CD8-positive, alpha-beta memory T cell (primary cell): ENCODE measurements around the gene PPM1E. TPM values are rescaled to one million over a fixed set of nuclear protein-coding genes. Genes with fewer than 3 reads are reported as not detected.

ENCODE experiments used
- CTCF ChIA-PET: fragments of 350-600 bp; sonication (Branson Sonifier 250); formaldehyde crosslinking; loops from one replicate; lab custom pipeline; 2021; ENCODE audit warnings: antibody characterized with exemption; lab: Charles Lee
- POLR2A ChIA-PET: fragments of 350-600 bp; sonication (Branson Sonifier 250); formaldehyde crosslinking; loops from one replicate; lab custom pipeline; 2021; ENCODE audit warnings: antibody characterized with exemption; lab: Charles Lee
- DNase-seq, 5 donors: peaks; one replicate each; pipeline versions ENCODE4 v3.0.0 to v3.0.0-alpha.2; 2020 to 2022; ENCODE audit warnings: mixed read lengths in 1 of 5
- H3K27ac ChIP-seq: one replicate; pipeline ENCODE4 v1.7.0; 2013; ENCODE audit warnings: low read depth, mild to moderate bottlenecking, low read length, moderate library complexity
- H3K27me3 ChIP-seq: 2 replicates; pipeline ENCODE4 v1.7.0; 2013; ENCODE audit warnings: low read length, mild to moderate bottlenecking; ENCODE audit not compliant: insufficient read depth, poor library complexity, severe bottlenecking
- H3K36me3 ChIP-seq: 2 replicates; pipeline ENCODE4 v1.7.0; 2013; ENCODE audit warnings: mild to moderate bottlenecking, low read length, moderate library complexity; ENCODE audit not compliant: insufficient read depth
- H3K4me1 ChIP-seq: 2 replicates; pipeline ENCODE4 v1.7.0; 2013; ENCODE audit warnings: mild to moderate bottlenecking, low read length, moderate library complexity; ENCODE audit not compliant: insufficient read depth
- H3K4me3 ChIP-seq: 2 replicates; pipeline ENCODE4 v1.7.0; 2013; ENCODE audit warnings: mild to moderate bottlenecking, low read length
- H3K9me3 ChIP-seq: 2 replicates; pipeline ENCODE4 v1.7.0; 2013; ENCODE audit warnings: mild to moderate bottlenecking, low read length
- H3K27ac Mint-ChIP-seq, 8 donors: one replicate each; pipeline ENCODE4 v1.8.0; 2020 to 2021; ENCODE audit warnings: mixed read lengths in 8 of 8, mild to moderate bottlenecking in 6 of 8, inconsistent platforms in 3 of 8, moderate library complexity in 3 of 8
- H3K27me3 Mint-ChIP-seq, 2 donors: one replicate each; pipeline ENCODE4 v1.8.0; 2020 to 2021; ENCODE audit warnings: mixed read lengths in 2 of 2, mild to moderate bottlenecking in 1 of 2, moderate library complexity in 1 of 2
- H3K36me3 Mint-ChIP-seq, 3 donors: one replicate each; pipeline ENCODE4 v1.8.0; 2020 to 2021; ENCODE audit warnings: mixed read lengths in 3 of 3, inconsistent platforms in 1 of 3, mild to moderate bottlenecking in 1 of 3
- H3K4me1 Mint-ChIP-seq, 3 donors: one replicate each; pipeline ENCODE4 v1.8.0; 2020 to 2021; ENCODE audit warnings: mixed read lengths in 3 of 3, inconsistent platforms in 1 of 3, mild to moderate bottlenecking in 1 of 3
- H3K4me3 Mint-ChIP-seq, 7 donors: one replicate each; pipeline ENCODE4 v1.8.0; 2020 to 2021; ENCODE audit warnings: mixed read lengths in 7 of 7, mild to moderate bottlenecking in 6 of 7, moderate library complexity in 4 of 7, inconsistent platforms in 2 of 7
- H3K9me3 Mint-ChIP-seq, 5 donors: one replicate each; pipeline ENCODE4 v1.8.0; 2020 to 2022; ENCODE audit warnings: mixed read lengths in 5 of 5, mild to moderate bottlenecking in 3 of 5, moderate library complexity in 2 of 5, inconsistent platforms in 1 of 5
- polyA plus RNA-seq: library from polyadenylated mRNA; unstranded; fragments of 300-500 nt; fragmentation: Illumina TruSeq; gene quantifications from one replicate; pipeline ENCODE4 v1.2.3, GENCODE V29; 2021
- total RNA-seq, 2 experiments: library from RNA; stranded (reverse); gene quantifications; one replicate each; pipeline ENCODE4 v1.2.3, GENCODE V29; 2021

Gene PPM1E
- total and polyA plus RNA-seq, 3 experiments from 2014 or later = 0.05 TPM; not detected in 2

GRCh38 chr17:58870747-58871146 lies 115.1 kb downstream of the PPM1E start:
- Histone ChIP-seq H3K9me3 (no peaks in the 10 kb centered on the region), H3K4me1 (no peaks in the 10 kb centered on the region), H3K36me3 (no peaks in the 10 kb centered on the region), H3K27me3 (no peaks in the 10 kb centered on the region), H3K4me3 (no peak overlapping the region), H3K27ac (no peak overlapping the region)
- Mint-ChIP-seq H3K4me3 (no peak overlapping the region), H3K27me3 (peaks cover 7 to 14% of the 10 kb centered on the region in 2 donors), H3K36me3 (no peaks in the 10 kb centered on the region), H3K9me3 (no peaks in the 10 kb centered on the region), H3K4me1 (no peaks in the 10 kb centered on the region), H3K27ac (no peak overlapping the region)
- CTCF ChIA-PET = no interaction called here
- no peak for DNase-seq
- POLR2A ChIA-PET = no interaction called here

- no peaks in the 10 kb centered on the region for H3K9me3 Mint-ChIP-seq
- DNase-seq = no peak
- CTCF ChIA-PET = no interaction called here
- POLR2A ChIA-PET = no interaction called here
- H3K27ac ChIP-seq = no peak overlapping the region
- no peaks in the 10 kb centered on the region for H3K4me1 Mint-ChIP-seq
- peaks cover 7 to 10% of the 10 kb centered on the region in 2 donors for H3K27me3 Mint-ChIP-seq
- H3K4me3 Mint-ChIP-seq = no peak overlapping the region
- H3K9me3 ChIP-seq = no peaks in the 10 kb centered on the region
- H3K4me1 ChIP-seq = no peaks in the 10 kb centered on the region
- H3K36me3 ChIP-seq = no peaks in the 10 kb centered on the region
- peak overlapping the region in 1 of 8 donors; percentile 27 for H3K27ac Mint-ChIP-seq
- no peaks in the 10 kb centered on the region for H3K27me3 ChIP-seq
- no peaks in the 10 kb centered on the region for H3K36me3 Mint-ChIP-seq
- H3K4me3 ChIP-seq = no peak overlapping the region
These were observed 118.3 kb downstream of the PPM1E start for GRCh38 chr17:58873926-58874325.

GRCh38 chr17:58875261-58875660 lies 119.6 kb downstream of the PPM1E start:
- no peaks in the 10 kb centered on the region for H3K9me3 Mint-ChIP-seq
- no peaks in the 10 kb centered on the region for H3K27me3 ChIP-seq

DNA sequence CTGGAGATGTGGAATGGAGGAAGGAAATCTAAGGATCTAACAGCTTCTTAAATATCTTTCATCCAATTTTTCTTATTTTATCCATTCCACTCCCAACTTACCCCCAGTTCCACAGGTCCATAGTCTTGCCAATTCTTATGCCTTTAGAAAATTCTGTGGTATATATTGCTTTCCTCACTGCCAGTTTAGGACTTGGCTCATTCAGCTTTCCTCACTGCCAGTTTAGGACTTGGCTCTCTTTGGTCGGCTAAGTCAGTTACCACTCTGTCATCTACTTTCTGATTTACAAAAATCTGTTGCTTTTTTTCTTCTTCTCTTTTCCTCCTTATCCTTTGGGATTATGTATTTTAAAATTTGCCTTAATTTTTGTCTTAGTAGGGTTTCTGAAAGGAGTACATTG lies 128.5 kb downstream of the PPM1E start:
- H3K36me3 Mint-ChIP-seq = no peaks in the 10 kb centered on the region
- H3K4me1 Mint-ChIP-seq = no peaks in the 10 kb centered on the region
- Histone ChIP-seq H3K27me3 (no peaks in the 10 kb centered on the region), H3K4me1 (no peaks in the 10 kb centered on the region), H3K27ac (no peak overlapping the region), H3K4me3 (no peak overlapping the region), H3K36me3 (no peaks in the 10 kb centered on the region), H3K9me3 (no peaks in the 10 kb centered on the region)
- H3K27ac Mint-ChIP-seq = no peak overlapping the region
- H3K4me3 Mint-ChIP-seq = no peak overlapping the region
- H3K9me3 Mint-ChIP-seq = no peaks in the 10 kb centered on the region
- H3K27me3 Mint-ChIP-seq = peaks cover 13 to 36% of the 10 kb centered on the region in 2 donors
- DNase-seq = no peak
- CTCF ChIA-PET = no interaction called here
- POLR2A ChIA-PET = no interaction called here

More at GRCh38 chr17:58875261-58875660, 119.6 kb downstream of the PPM1E start:
- no peak overlapping the region for H3K27ac ChIP-seq
- H3K36me3 ChIP-seq = no peaks in the 10 kb centered on the region
- no peaks in the 10 kb centered on the region for H3K4me1 Mint-ChIP-seq
- POLR2A ChIA-PET = no interaction called here
- H3K4me3 ChIP-seq = no peak overlapping the region
- no peak overlapping the region for H3K4me3 Mint-ChIP-seq
- H3K27ac Mint-ChIP-seq = no peak overlapping the region
- H3K4me1 ChIP-seq = no peaks in the 10 kb centered on the region
- CTCF ChIA-PET = no interaction called here
- no peak for DNase-seq
- H3K9me3 ChIP-seq = no peaks in the 10 kb centered on the region
- H3K27me3 Mint-ChIP-seq = peaks cover 2 to 5% of the 10 kb centered on the region in 2 donors
- H3K36me3 Mint-ChIP-seq = no peaks in the 10 kb centered on the region

DNA sequence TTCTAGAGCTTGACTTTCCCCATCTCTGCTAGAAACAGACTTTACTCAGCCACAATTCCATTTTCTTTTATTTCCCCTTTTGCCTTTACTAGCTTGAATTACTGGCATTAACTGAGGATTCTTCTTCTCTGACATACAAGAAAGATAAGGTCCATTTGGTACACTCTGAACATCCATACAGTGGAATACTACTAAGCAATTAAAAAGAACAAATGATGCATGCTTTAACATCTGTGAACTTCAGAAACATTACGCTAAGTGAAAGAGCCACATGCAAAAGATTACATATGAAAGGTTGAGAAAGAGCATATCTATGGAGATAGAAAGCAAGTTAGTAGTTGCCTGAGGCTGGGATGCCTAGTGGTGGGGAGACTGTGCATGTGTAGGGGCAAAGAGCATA lies 130.9 kb downstream of the PPM1E start:
- no peaks in the 10 kb centered on the region for H3K27me3 ChIP-seq
- H3K27ac Mint-ChIP-seq = no peak overlapping the region
- peaks cover 0 to 11% (median 3%) of the 10 kb centered on the region in 5 donors for H3K9me3 Mint-ChIP-seq
- H3K4me3 Mint-ChIP-seq = no peak overlapping the region
- H3K27ac ChIP-seq = no peak overlapping the region
- no peak overlapping the region for H3K4me3 ChIP-seq
- ChIA-PET POLR2A (no interaction called here), CTCF (no interaction called here)
- H3K36me3 ChIP-seq = no peaks in the 10 kb centered on the region
- no peak for DNase-seq
- no peaks in the 10 kb centered on the region for H3K4me1 ChIP-seq
- no peaks in the 10 kb centered on the region for H3K4me1 Mint-ChIP-seq
- H3K9me3 ChIP-seq = no peaks in the 10 kb centered on the region
- peaks cover 15 to 44% of the 10 kb centered on the region in 2 donors for H3K27me3 Mint-ChIP-seq
- H3K36me3 Mint-ChIP-seq = peaks cover 0 to 3% (median 0%) of the 10 kb centered on the region in 3 donors

DNA sequence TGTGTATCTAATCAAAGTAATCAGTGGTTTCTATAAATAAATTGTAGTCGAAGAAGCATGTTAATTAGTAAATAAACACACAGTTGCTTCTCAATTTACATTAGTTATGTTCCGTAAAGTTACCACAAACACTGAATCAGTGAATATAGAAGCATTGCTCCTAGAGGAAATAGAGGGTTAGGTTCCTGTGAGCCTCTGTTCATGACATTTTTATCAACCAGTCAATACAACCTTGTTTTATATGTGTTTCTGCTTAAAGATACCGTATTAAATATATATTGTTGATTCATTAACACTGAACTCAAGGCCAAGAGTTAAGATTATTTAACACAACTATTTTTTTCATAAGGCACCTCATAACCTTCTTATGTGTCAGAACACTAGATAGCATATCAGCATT lies 134.3 kb downstream of the PPM1E start:
- peaks cover 0 to 11% (median 3%) of the 10 kb centered on the region in 5 donors for H3K9me3 Mint-ChIP-seq
- Histone ChIP-seq H3K4me3 (no peak overlapping the region), H3K27me3 (no peaks in the 10 kb centered on the region), H3K9me3 (no peaks in the 10 kb centered on the region), H3K4me1 (no peaks in the 10 kb centered on the region), H3K27ac (no peak overlapping the region), H3K36me3 (no peaks in the 10 kb centered on the region)
- H3K4me1 Mint-ChIP-seq = no peaks in the 10 kb centered on the region
- H3K27ac Mint-ChIP-seq = no peak overlapping the region
- ChIA-PET CTCF (no interaction called here), POLR2A (no interaction called here)
- peaks cover 0 to 3% (median 0%) of the 10 kb centered on the region in 3 donors for H3K36me3 Mint-ChIP-seq
- peaks cover 15 to 50% of the 10 kb centered on the region in 2 donors for H3K27me3 Mint-ChIP-seq
- DNase-seq = no peak
- H3K4me3 Mint-ChIP-seq = no peak overlapping the region

DNA sequence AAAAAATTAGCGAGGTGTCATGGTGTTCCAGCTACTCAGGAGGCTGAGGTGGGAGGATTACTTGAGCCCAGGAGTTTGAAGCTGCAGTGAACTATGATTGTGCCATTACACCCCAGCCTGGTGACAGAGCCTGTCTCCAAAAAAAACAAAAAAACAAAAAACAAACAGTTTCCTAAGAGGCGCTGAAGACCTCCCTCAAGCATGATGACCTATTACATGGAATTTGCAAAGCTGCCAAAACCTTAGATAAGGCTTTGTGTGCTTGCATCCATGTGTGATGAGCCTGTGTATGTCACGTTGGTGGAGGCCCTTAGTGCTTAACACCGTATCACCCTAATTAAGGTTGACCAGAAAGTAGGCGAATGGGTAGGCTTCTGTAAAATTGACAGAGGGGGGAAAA lies 143.5 kb downstream of the PPM1E start:
- no peaks in the 10 kb centered on the region for H3K4me1 Mint-ChIP-seq
- H3K9me3 ChIP-seq = no peaks in the 10 kb centered on the region
- H3K4me3 Mint-ChIP-seq = no peak overlapping the region
- no peak overlapping the region for H3K27ac Mint-ChIP-seq
- no peak for DNase-seq
- no peak overlapping the region for H3K4me3 ChIP-seq
- H3K4me1 ChIP-seq = no peaks in the 10 kb centered on the region
- peaks cover 0 to 3% (median 2%) of the 10 kb centered on the region in 5 donors for H3K9me3 Mint-ChIP-seq
- H3K27me3 ChIP-seq = no peaks in the 10 kb centered on the region
- POLR2A ChIA-PET = no interaction called here
- H3K27me3 Mint-ChIP-seq = peaks cover 11 to 24% of the 10 kb centered on the region in 2 donors
- H3K27ac ChIP-seq = no peak overlapping the region
- H3K36me3 ChIP-seq = no peaks in the 10 kb centered on the region
- H3K36me3 Mint-ChIP-seq = no peaks in the 10 kb centered on the region
- CTCF ChIA-PET = no interaction called here

- Histone ChIP-seq H3K36me3 (no peaks in the 10 kb centered on the region), H3K4me3 (no peak overlapping the region), H3K27me3 (no peaks in the 10 kb centered on the region), H3K4me1 (no peaks in the 10 kb centered on the region), H3K27ac (no peak overlapping the region), H3K9me3 (no peaks in the 10 kb centered on the region)
- peaks cover 6 to 15% (median 9%) of the 10 kb centered on the region in 5 donors for H3K9me3 Mint-ChIP-seq
- CTCF ChIA-PET = no interaction called here
- no peak for DNase-seq
- no peaks in the 10 kb centered on the region for H3K36me3 Mint-ChIP-seq
- H3K27me3 Mint-ChIP-seq = peaks cover 14 to 22% of the 10 kb centered on the region in 2 donors
- H3K4me3 Mint-ChIP-seq = no peak overlapping the region
- H3K4me1 Mint-ChIP-seq = no peaks in the 10 kb centered on the region
- POLR2A ChIA-PET = no interaction called here
- H3K27ac Mint-ChIP-seq = no peak overlapping the region
These were observed 146.7 kb downstream of the PPM1E start for GRCh38 chr17:58902322-58902721.
